K562 (cell line): ENCODE results near the gene NFATC1. TPM values are rescaled to one million over a fixed set of nuclear protein-coding genes. Genes with fewer than 3 reads are reported as not detected.
"Not testable (repeated sequence)": the region's sequence is repeated elsewhere in the genome, so short reads cannot be mapped to it uniquely, and the experiment has no call there.

Source experiments
- ATAC-seq: fragments of 200-7000 bp; cut with Tn5 transposase; 3 replicates; pipeline ENCODE4 v1.9.1; 2020; ENCODE audit warnings: moderate library complexity
- BruUV-seq: library from RNA; stranded (reverse); fragments of 400-500 nt; replicated peaks from 2 replicates; lab custom pipeline; 2021; lab: Mats Ljungman, UMichigan
- CTCF ChIA-PET: fragments of 300-600 bp; formaldehyde crosslinking; extraction: SDS; loops from one replicate; lab custom pipeline; 2021; ENCODE audit warnings: low intra/inter-chr PET ratio; lab: Yijun Ruan, JAX
- POLR2A ChIA-PET: fragments of 300-600, 350-650 bp; sonication (Branson Sonifier 250); formaldehyde crosslinking; extraction: SDS; loops from one replicate; lab custom pipeline; 2021; ENCODE audit warnings: antibody characterized with exemption, inconsistent platforms; lab: Yijun Ruan, JAX
- DNase-seq, 4 experiments: peaks; one replicate each; pipeline versions ENCODE4 v3.0.0 to v3.0.0-alpha.2; 2011 to 2018; ENCODE audit warnings: low spot score in 3 of 4, mixed read lengths in 3 of 4; ENCODE audit errors: extremely low read depth in 1 of 4
- FAIRE-seq: peaks from 2 replicates; lab custom pipeline; 2011; peaks lifted over from hg19 to GRCh38; lab: Jason Lieb, UNC
- H2AFZ ChIP-seq: 2 replicates; pipeline ENCODE4 v1.6.0; 2011; ENCODE audit warnings: low read depth, low read length, control low read depth, inconsistent platforms
- H3K27ac ChIP-seq: fragments of 200-600 bp; 3 replicates; pipeline ENCODE4 v1.8.0; 2011; ENCODE audit warnings: low read depth, mild to moderate bottlenecking, control low read depth, inconsistent platforms, low read length, moderate library complexity, mixed read lengths; ENCODE audit errors: extremely low read depth
- H3K27me3 ChIP-seq, 2 experiments: fragments of 300-600 bp in 1 of 2; 2 replicates in 1 of 2; 3 replicates in 1 of 2; pipeline versions ENCODE4 v1.6.0 to v1.8.0; 2011; ENCODE audit warnings: inconsistent platforms in 2 of 2, low read length in 2 of 2, mild to moderate bottlenecking in 1 of 2, mixed read lengths in 1 of 2, moderate library complexity in 1 of 2; ENCODE audit not compliant: control insufficient read depth in 2 of 2, insufficient read depth in 2 of 2
- H3K36me3 ChIP-seq: fragments of 300-600 bp; 3 replicates; pipeline ENCODE4 v1.8.0; 2011; ENCODE audit warnings: mild to moderate bottlenecking, low read length, inconsistent platforms; ENCODE audit not compliant: control insufficient read depth, insufficient read depth
- H3K4me1 ChIP-seq, 2 experiments: fragments of 200-600 bp in 1 of 2; replicated peaks in 1 of 2; 2 replicates in 1 of 2; 3 replicates in 1 of 2; pipeline versions ENCODE4 v1.5.1 to v1.8.0; 2011; ENCODE audit warnings: inconsistent platforms in 2 of 2, low read length in 2 of 2, mild to moderate bottlenecking in 1 of 2, mixed read lengths in 1 of 2, moderate library complexity in 1 of 2; ENCODE audit not compliant: control insufficient read depth in 2 of 2, insufficient read depth in 2 of 2
- H3K4me2 ChIP-seq: 2 replicates; pipeline ENCODE4 v1.6.1; 2011; ENCODE audit warnings: low read length, control low read depth, inconsistent platforms, mixed read lengths; ENCODE audit not compliant: insufficient read depth
- H3K4me3 ChIP-seq: fragments of 200-600 bp; sonication (generic), shearing (Covaris generic); 2 replicates; pipeline ENCODE4 v1.5.1; 2016; ENCODE audit warnings: control low read depth, inconsistent platforms
- H3K79me2 ChIP-seq: fragments of 200-600 bp; 3 replicates; pipeline ENCODE4 v1.8.0; 2011; ENCODE audit warnings: low read length, inconsistent platforms; ENCODE audit not compliant: control insufficient read depth, insufficient read depth
- H3K9ac ChIP-seq, 2 experiments: 2 replicates each; pipeline versions ENCODE4 v1.6.0 to v1.6.1; 2011; ENCODE audit warnings: low read depth in 2 of 2, low read length in 2 of 2, control low read depth in 1 of 2, inconsistent platforms in 1 of 2, mild to moderate bottlenecking in 1 of 2, mixed read lengths in 1 of 2; ENCODE audit not compliant: insufficient read depth in 1 of 2
- H3K9me1 ChIP-seq: one replicate; pipeline ENCODE4 v1.6.0; 2011; ENCODE audit warnings: inconsistent platforms, mild to moderate bottlenecking, low read length, moderate library complexity; ENCODE audit not compliant: control insufficient read depth, insufficient read depth
- H3K9me3 ChIP-seq: replicated peaks from 2 replicates; pipeline ENCODE4 v1.5.1; 2011; ENCODE audit warnings: low read depth, low read length, inconsistent platforms; ENCODE audit not compliant: control insufficient read depth, insufficient read depth
- H4K20me1 ChIP-seq: replicated peaks from 2 replicates; pipeline ENCODE4 v1.6.1; 2011; ENCODE audit warnings: low read length, inconsistent platforms, mixed read lengths; ENCODE audit not compliant: control insufficient read depth, insufficient read depth
- EZH2 ChIP-seq: IDR thresholded peaks from 2 replicates; pipeline ENCODE4 v1.6.1; 2012; ENCODE audit warnings: low read depth, mild to moderate bottlenecking, inconsistent platforms, low read length, borderline replicate concordance
- NEUROD1 ChIP-seq: fragments of 150-350 bp; IDR thresholded peaks from 2 replicates; pipeline ENCODE4 v1.6.1; 2014; ENCODE audit warnings: borderline replicate concordance, low read length, low read depth; ENCODE audit not compliant: partially characterized antibody
- NR2F6 ChIP-seq: fragments of 450-650 bp; formaldehyde crosslinking; IDR thresholded peaks from 2 replicates; pipeline ENCODE4 v1.4.0; 2020; ENCODE audit warnings: mild to moderate bottlenecking
- WGBS: fragments of 100-300 bp; shearing (Covaris generic); methylation state at CpG from one replicate; pipeline ENCODE4 v1.1.6; 2016; ENCODE audit warnings: low coverage, mixed read lengths; ENCODE audit not compliant: insufficient coverage; ENCODE audit errors: missing lambda C conversion rate; 5-methylcytosine and 5-hydroxymethylcytosine counted together
- in situ Hi-C: fragments of 300-500 bp; cut with MboI; formaldehyde crosslinking; loops from 4 replicates; pipeline ENCODE4 v1.15.0; 2018; ENCODE audit warnings: inconsistent platforms, mixed read lengths
- intact Hi-C: fragments of 100-400 bp; cut with micrococcal nuclease; formaldehyde crosslinking; loops from 2 replicates; pipeline ENCODE4 v1.14.2; 2022
- polyA plus RNA-seq, 8 experiments: library from polyadenylated mRNA; depleted of rRNA in 4 of 8; stranded (reverse) in 5 of 8; unstranded in 3 of 8; fragments of >200 nt; fragmentation: Nextera tagmentation in 2 of 8; fragmentation: Illumina TruSeq in 1 of 8; extraction: Ambion mirVana in 2 of 8; extraction: Trizol in 1 of 8; gene quantifications; 2 replicates each; pipeline versions ENCODE4 v1.2.1 to v1.2.3, GENCODE V29; 2011 to 2014; ENCODE audit warnings: inconsistent platforms in 1 of 8, missing spikeins in 1 of 8
- total RNA-seq, 7 experiments: library from RNA; depleted of rRNA in 6 of 7; stranded (reverse); fragments of >200 nt in 6 of 7; fragmentation: Illumina TruSeq in 2 of 7; extraction: Trizol in 2 of 7; gene quantifications; 2 replicates each; pipeline versions ENCODE4 v1.2.1 to v1.2.3, GENCODE V29; 2011 to 2021; ENCODE audit warnings: low replicate concordance in 1 of 7
- TF ChIP-seq, protein P1 (sequence below): sonication (generic); formaldehyde crosslinking; IDR thresholded peaks from 2 replicates; pipeline ENCODE4 v1.8.1; 2023; ENCODE audit warnings: mild to moderate bottlenecking, missing genetic modification reagents

The NFATC1 gene
- total and polyA plus RNA-seq, 9 of the 15 experiments (the other 6 are each of a cell fraction or from before 2014, with no cell fraction given) = 1.1 to 16.4 (median 2.5) TPM

DNA sequence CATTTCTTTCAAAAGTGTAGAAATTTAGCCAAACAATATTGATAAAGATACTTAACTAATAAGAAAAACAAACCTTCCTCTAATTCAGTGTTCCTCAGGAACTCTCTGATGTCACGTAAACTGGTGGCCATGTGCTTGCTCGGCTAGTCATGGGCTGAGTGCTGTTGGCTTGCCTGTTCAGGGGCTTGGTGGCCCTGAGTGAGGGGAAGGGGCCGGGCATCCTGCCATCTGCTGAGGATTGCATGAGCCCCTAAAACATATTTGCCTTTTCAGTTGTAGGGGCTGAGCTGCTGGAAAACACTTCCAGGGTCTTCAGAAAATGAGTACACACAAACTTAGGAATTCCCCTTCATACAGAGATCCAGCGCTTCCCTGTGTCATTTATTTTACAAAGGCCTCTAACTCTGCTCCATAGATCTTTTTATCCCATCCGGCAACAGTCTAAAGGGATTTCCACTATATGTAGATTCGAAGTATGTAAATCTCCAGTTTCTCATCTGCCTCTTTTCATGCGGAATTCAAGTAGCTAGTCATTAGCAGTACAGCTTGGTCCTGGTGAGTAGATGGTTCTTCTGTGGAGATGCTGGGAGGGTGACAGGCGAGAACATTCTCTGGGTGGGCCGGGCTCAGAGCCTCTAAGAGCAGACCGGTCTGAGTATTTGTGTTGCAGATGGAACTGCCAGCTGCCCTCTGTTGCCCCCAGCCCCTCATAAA lies 20.1 kb upstream of the NFATC1 start:
- Histone ChIP-seq H3K9me3 (no peaks in the 10 kb centered on the region), H3K9me1 (no peaks in the 10 kb centered on the region), H3K9ac (no peak overlapping the region), H3K4me3 (no peak overlapping the region), H3K4me1 (peaks cover 0 to 9% of the 10 kb centered on the region in 2 experiments; a peak in 1 of 5 replicates), H2AFZ (no peak overlapping the region), H3K27me3 (no peaks in the 10 kb centered on the region), H3K4me2 (no peak overlapping the region), H3K27ac (no peak overlapping the region), H3K36me3 (no peaks in the 10 kb centered on the region), H4K20me1 (no peaks in the 10 kb centered on the region), H3K79me2 (no peaks in the 10 kb centered on the region)
- in situ Hi-C loops (no loop called here), intact Hi-C loops (no loop called here)
- ChIA-PET CTCF (no interaction called here), POLR2A (no interaction called here)
- TF ChIP-seq NR2F6 (no peak), NEUROD1 (no peak), EZH2 (no peak)
- TF ChIP-seq, protein P1, sequence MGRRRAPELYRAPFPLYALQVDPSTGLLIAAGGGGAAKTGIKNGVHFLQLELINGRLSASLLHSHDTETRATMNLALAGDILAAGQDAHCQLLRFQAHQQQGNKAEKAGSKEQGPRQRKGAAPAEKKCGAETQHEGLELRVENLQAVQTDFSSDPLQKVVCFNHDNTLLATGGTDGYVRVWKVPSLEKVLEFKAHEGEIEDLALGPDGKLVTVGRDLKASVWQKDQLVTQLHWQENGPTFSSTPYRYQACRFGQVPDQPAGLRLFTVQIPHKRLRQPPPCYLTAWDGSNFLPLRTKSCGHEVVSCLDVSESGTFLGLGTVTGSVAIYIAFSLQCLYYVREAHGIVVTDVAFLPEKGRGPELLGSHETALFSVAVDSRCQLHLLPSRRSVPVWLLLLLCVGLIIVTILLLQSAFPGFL (CRISPR knock-in tag) = no peak
- ATAC-seq = no peak
- no TSS peak for BruUV-seq
- 80% methylated on average over 10 of the region's 10 CpGs for WGBS
- DNase-seq = no peak
- FAIRE-seq = no peak

DNA sequence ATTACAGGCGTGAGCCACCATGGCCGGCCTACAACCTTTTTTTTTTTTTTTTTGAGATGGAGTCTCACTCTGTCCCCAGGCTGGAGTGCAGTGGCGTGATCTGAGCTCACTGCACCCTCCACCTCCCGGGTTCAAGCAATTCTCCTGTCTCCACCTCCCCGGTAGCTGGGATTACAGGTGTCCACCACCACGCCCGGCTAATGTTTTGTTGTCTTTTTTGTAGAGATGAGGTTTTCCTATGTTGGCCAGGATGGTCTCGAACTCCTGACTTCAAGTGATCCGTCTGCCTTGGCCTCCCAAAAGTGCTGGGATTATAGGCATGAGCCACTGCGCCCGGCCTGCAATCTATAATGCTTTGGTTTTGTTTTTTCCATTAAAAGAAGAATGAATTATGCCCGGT lies 19.1 kb upstream of the NFATC1 start:
- 76% methylated on average over 9 of the region's 12 CpGs for WGBS
- CTCF ChIA-PET, H3K9ac ChIP-seq, H3K9me1 ChIP-seq, H2AFZ ChIP-seq, H3K27me3 ChIP-seq, DNase-seq, FAIRE-seq, H3K27ac ChIP-seq, H3K4me2 ChIP-seq, H3K36me3 ChIP-seq, H4K20me1 ChIP-seq, H3K4me1 ChIP-seq, BruUV-seq, H3K4me3 ChIP-seq, ATAC-seq, H3K79me2 ChIP-seq, H3K9me3 ChIP-seq, in situ Hi-C loops, intact Hi-C loops: not testable (repeated sequence)
- POLR2A ChIA-PET = interaction anchor here (0.6 kb wide), 1 partner anchor 90 kb away, joined by 3 read pairs; no protein-coding TSS in a partner anchor
